Loucy (cell line): ENCODE data around the gene SLC12A4.

Experiments used
- CTCF ChIP-seq: fragments of 200-600 bp; sonication (generic); conservative IDR thresholded peaks from 2 replicates; pipeline ENCODE4 v1.5.1; 2014; ENCODE audit warnings: mild to moderate bottlenecking, antibody characterized with exemption, low read length
- EZH2phosphoT487 ChIP-seq: fragments of 200-600 bp; IDR thresholded peaks from 2 replicates; pipeline ENCODE4 v1.6.1; 2018; ENCODE audit warnings: antibody characterized with exemption, mild to moderate bottlenecking, moderate library complexity, borderline replicate concordance

- TF ChIP-seq CTCF, result no peak
- no peak for TF ChIP-seq EZH2phosphoT487
Measured at GRCh38 chr16:67935101-67935401, 33.4 kb downstream of the SLC12A4 start.
